HK-2 (cell line): Measurements from ENCODE around the gene CBX5.
"Not testable (repeated sequence)": the region's sequence is repeated elsewhere in the genome, so short reads cannot be mapped to it uniquely, and the experiment has no call there.

Source experiments
- DNase-seq: peaks from one replicate; pipeline ENCODE4 v3.0.0-alpha.2; 2018; ENCODE audit not compliant: unreplicated experiment

Gene CBX5

GRCh38 chr12:54279632-54280467 lies at the start of gene CBX5:
CBX5 (minus strand) TSS chr12:54280122; CDS start chr12:54257650, 22,472 bp downstream.
- peak; percentile 99 for DNase-seq

GRCh38 chr12:54328595-54329337 lies 48.8 kb upstream of the CBX5 start:
- no peak for DNase-seq

GRCh38 chr12:54325442-54326109 lies 45.7 kb upstream of the CBX5 start:
- DNase-seq, result not testable (repeated sequence)

GRCh38 chr12:54324617-54325441 lies 44.9 kb upstream of the CBX5 start, which contains the start of gene COPZ1:
COPZ1 (plus strand) TSS chr12:54325131; CDS start chr12:54325164, 33 bp downstream.
- DNase-seq, result peak; percentile 96

GRCh38 chr12:54321363-54321762 lies 41.4 kb upstream of the CBX5 start:
- DNase-seq, result no peak

GRCh38 chr12:54312309-54312708 lies 32.4 kb upstream of the CBX5 start:
- DNase-seq, result not testable (repeated sequence)

GRCh38 chr12:54311051-54311450 lies 31.1 kb upstream of the CBX5 start:
- DNase-seq, result no peak

- peak; percentile 66 for DNase-seq
Measured at GRCh38 chr12:54306925-54307741, 27.2 kb upstream of the CBX5 start.

GRCh38 chr12:54304187-54304810 lies 24.4 kb upstream of the CBX5 start:
- peak; percentile 33 for DNase-seq

- DNase-seq, result no peak
Measured at GRCh38 chr12:54303640-54304039, 23.7 kb upstream of the CBX5 start.

GRCh38 chr12:54301428-54302048 lies 21.6 kb upstream of the CBX5 start:
- no peak for DNase-seq

- DNase-seq, result peak; percentile 75
Measured at GRCh38 chr12:54300732-54301427, 21.0 kb upstream of the CBX5 start, which contains the start of gene NFE2. NFE2 (minus strand) TSS chr12:54301015; CDS start chr12:54295248, 5,767 bp downstream.

- no peak for DNase-seq
Measured at GRCh38 chr12:54300225-54300731, 20.4 kb upstream of the CBX5 start.

GRCh38 chr12:54299515-54300224 lies 19.7 kb upstream of the CBX5 start:
- DNase-seq, result no peak

- no peak for DNase-seq
Measured at GRCh38 chr12:54298904-54299303, 19.0 kb upstream of the CBX5 start.

GRCh38 chr12:54296393-54297099 lies 16.6 kb upstream of the CBX5 start:
- DNase-seq, result no peak

GRCh38 chr12:54294953-54295566 lies 15.1 kb upstream of the CBX5 start:
- no peak for DNase-seq
